Measurements from ENCODE around the gene FNBP1L. TPM values are rescaled to one million over a fixed set of nuclear protein-coding genes. Genes with fewer than 3 reads are reported as not detected.

FNBP1L gene
- total RNA-seq, 1 experiment from 2014 or later, result 119 TPM

GRCh38 chr1:93436496-93436895 is 11.4 kb upstream of the FNBP1L start:
- Histone ChIP-seq H3K14ac (ENCODE audit: insufficient read depth, low read length) (no peak overlapping the region), H3K4ac (ENCODE audit: low read depth, low read length) (no peak overlapping the region), H4K5ac (ENCODE audit: insufficient read length, low read depth, low read length) (no peak overlapping the region), H3K9me3 (ENCODE audit: control insufficient read depth, low read depth, low read length) (peaks cover 15% of the 10 kb centered on the region), H2BK15ac (ENCODE audit: low read depth, low read length) (no peak overlapping the region), H3K27ac (ENCODE audit: insufficient read length, low read depth, low read length) (no peak overlapping the region), H3K79me2 (ENCODE audit: insufficient read depth, low read length) (no peaks in the 10 kb centered on the region), H2BK120ac (ENCODE audit: low read depth, low read length, poor library complexity, severe bottlenecking) (no peak overlapping the region), H2BK20ac (ENCODE audit: low read depth, low read length, poor library complexity, severe bottlenecking) (no peak overlapping the region), H2AK5ac (ENCODE audit: insufficient read length, low read length) (no peak overlapping the region), H4K20me1 (ENCODE audit: control insufficient read depth, insufficient read depth, insufficient read length) (no peaks in the 10 kb centered on the region), H3K4me1 (ENCODE audit: insufficient read depth, low read length) (no peaks in the 10 kb centered on the region), H3K9ac (ENCODE audit: extremely low read depth, insufficient read length, low read length) (no peak overlapping the region), H3K56ac (ENCODE audit: insufficient read length, low read depth, low read length) (no peak overlapping the region), H3K79me1 (ENCODE audit: insufficient read depth, low read depth, low read length, poor library complexity, severe bottlenecking) (no peaks in the 10 kb centered on the region), H3K27me3 (ENCODE audit: insufficient read depth, low read length) (no peaks in the 10 kb centered on the region), H3T11ph (ENCODE audit: low read length) (no peak overlapping the region), H2BK12ac (ENCODE audit: insufficient read length, low read depth, low read length) (no peak overlapping the region), H2AFZ (ENCODE audit: low read length) (no peak overlapping the region), H3K18ac (ENCODE audit: insufficient read length, low read depth, low read length) (no peak overlapping the region), H3K4me2 (ENCODE audit: insufficient read depth, insufficient read length, low read length) (no peak overlapping the region), H3K23ac (ENCODE audit: insufficient read length, low read depth, low read length) (no peak overlapping the region), H4K8ac (replicated peaks; ENCODE audit: insufficient read length, low read depth, low read length) (no peak overlapping the region), H4K91ac (ENCODE audit: insufficient read length, low read depth, low read length) (no peak overlapping the region), H2BK5ac (ENCODE audit: insufficient read length, low read length) (no peak overlapping the region), H3K23me2 (ENCODE audit: insufficient read length, low read depth, low read length, poor library complexity, severe bottlenecking) (no peaks in the 10 kb centered on the region)
- peaks cover 3 to 19% (median 3%) of the 10 kb centered on the region in 3 experiments; a peak in 4 of 7 replicates for H3K36me3 Mint-ChIP-seq (ENCODE audit: insufficient read depth in 1 of 3, low read depth in 3 of 3)
- H3K9me3 Mint-ChIP-seq, result peaks cover 13 to 17% of the 10 kb centered on the region in 2 experiments
- no CpG with 5 or more reads among the region's 1 CpG for WGBS (ENCODE audit: extremely low coverage, insufficient read length, low lambda C conversion rate)
- H3K27me3 Mint-ChIP-seq (ENCODE audit: low read depth), result no peaks in the 10 kb centered on the region
- H3K4me1 Mint-ChIP-seq, result peaks cover 0 to 3% of the 10 kb centered on the region in 2 experiments; a peak in 2 of 4 replicates
- no peak overlapping the region for H3K27ac Mint-ChIP-seq
- no peak for DNase-seq
- TF ChIP-seq CTCF (conservative IDR thresholded peaks at IDR 0.05), result no peak
- no peak overlapping the region for H3K4me3 Mint-ChIP-seq
